A549 treated with Mapracorat at 1 μM for 4 hours (cell line): ENCODE measurements around the gene TMEM169. TPM values are rescaled to one million over a fixed set of nuclear protein-coding genes. Genes with fewer than 3 reads are reported as not detected.

Source experiments
- total RNA-seq: library from RNA; stranded (reverse); fragments of 200-300 nt; extraction: Qiagen RNA extraction; gene quantifications from 5 replicates; pipeline ENCODE4 v1.2.3, GENCODE V29; 2022

TMEM169 gene, protein sequence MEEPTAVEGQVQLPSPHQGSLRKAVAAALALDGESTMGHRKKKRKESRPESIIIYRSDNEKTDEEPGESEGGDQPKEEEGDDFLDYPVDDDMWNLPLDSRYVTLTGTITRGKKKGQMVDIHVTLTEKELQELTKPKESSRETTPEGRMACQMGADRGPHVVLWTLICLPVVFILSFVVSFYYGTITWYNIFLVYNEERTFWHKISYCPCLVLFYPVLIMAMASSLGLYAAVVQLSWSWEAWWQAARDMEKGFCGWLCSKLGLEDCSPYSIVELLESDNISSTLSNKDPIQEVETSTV
- total RNA-seq, result 0.25 to 0.59 TPM (median 0.29 TPM) in 5 replicates

GRCh38 chr2:216081487-216082116, at the start of gene TMEM169, which contains the start of gene PECR:
Gene TMEM169 (plus strand): TSS chr2:216081919. CDS start chr2:216095964, 14,045 bp downstream.
Gene PECR (minus strand): TSS chr2:216081809. CDS start chr2:216081741, 68 bp downstream.

DNA sequence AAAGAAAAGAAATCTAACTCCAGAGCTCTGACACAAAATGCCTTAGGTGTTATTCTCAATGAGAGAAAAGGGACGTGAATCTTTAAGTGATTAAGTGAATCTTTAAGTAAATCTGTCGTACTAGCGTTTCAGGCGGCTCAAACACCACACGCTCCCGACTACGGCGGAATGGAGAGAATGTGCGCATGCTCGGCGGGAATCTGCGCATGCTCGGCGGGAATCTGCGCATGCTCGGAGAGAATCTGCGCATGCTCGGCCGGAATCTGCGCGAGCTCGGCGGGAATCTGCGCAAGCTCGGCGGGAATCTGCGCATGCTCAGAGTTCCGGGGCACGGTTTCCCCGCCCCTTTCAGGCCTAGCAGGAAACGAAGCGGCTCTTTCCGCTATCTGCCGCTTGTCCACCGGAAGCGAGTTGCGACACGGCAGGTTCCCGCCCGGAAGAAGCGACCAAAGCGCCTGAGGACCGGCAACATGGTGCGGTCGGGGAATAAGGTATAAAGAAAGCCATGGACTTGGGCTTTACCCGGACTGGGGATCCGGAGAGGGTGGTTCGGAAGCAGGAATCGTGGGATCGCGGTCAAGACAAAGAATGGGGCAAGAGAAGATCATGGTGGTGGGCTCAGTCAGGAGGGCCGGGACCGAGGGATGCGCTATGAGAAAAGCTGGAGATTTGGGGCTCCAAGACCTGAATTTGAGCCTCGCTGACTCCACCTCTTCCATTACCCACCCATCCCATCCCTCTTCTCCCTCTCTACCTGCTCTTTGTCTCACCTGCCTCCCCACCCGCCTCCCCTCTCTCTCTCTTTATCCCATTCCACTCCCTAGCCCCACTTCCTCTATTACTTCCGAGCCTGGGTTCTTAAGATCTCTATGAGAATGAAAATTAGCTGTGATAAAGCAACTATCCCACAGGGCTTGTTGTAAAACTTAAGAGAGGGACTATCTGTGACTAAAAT, 27.5 kb downstream of the TMEM169 start, which contains the start of gene XRCC5:
XRCC5 (plus strand) TSS at position 382 of the 955 bp plus-strand sequence; CDS start at position 471, 89 bp downstream.

Other genes with a start within 250 kb of the TMEM169 start
- gene MREG, start 68.4 kb upstream of the TMEM169 start, total RNA-seq, result 4.2 to 5.3 TPM (median 4.9 TPM) in 5 replicates
- 13.2 to 16.9 TPM (median 14.4 TPM) in 5 replicates for gene PECR, start 110 bp upstream of the TMEM169 start, total RNA-seq
- gene XRCC5, start 27.4 kb downstream of the TMEM169 start, total RNA-seq, result 169 to 199 TPM (median 184 TPM) in 5 replicates